HG02970 (cell line): ENCODE results near the gene THPO.

Experiments used
- ATAC-seq: cut with Tn5 transposase; IDR thresholded peaks from one replicate; pipeline ENCODE4 v1.9.1; 2021; ENCODE audit warnings: mild to moderate bottlenecking, moderate library complexity, moderate number of reproducible peaks; ENCODE audit not compliant: unreplicated experiment, low FRiP score

THPO gene

DNA sequence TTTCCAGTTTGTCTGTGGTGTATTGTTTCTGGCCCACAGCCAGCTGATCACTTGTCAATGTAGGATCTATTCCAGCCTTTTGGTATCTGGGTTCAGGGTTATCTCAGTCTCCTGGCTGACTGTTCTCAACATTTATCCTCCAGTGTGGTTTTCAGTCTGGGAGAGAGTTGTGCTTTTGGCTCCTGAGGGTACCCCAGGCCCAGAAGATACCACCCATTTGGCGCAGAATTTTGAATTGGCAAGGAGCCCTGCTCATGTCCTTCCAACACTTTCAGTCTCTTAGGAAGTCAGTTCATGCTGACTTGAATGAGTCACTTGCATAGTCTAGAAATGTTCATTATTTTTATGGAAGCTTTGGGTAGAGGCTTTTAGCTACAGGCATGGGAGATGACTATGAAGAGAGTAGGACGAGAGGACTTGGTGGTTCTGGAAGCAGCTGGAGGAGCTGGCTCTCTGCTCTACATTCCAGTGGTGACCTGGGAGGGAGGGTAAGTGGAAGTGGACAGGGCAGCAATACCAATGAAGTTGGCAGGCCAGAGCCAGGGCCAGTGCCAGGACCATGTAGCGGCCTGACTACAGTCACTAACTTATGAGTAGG lies 9.3 kb downstream of the THPO start:
- ATAC-seq = no peak

DNA sequence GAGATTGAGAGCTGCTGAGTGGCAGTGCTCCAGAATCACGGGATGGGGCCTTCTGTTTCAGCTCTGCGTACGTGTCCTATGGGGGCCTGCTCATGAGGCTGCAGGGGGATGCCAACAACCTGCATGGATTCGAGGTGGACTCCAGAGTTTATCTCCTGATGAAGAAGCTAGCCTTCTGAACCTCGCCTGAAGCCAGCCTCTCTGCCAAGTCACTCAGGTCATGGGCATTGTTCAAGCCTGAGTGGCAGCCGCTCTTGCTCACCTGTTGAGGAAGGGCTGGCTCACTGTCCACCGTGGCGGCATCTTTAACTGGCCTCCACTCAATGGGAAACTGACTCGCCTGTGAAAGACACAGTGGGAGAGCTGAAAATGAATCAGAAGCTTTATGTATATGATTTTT lies 9.9 kb downstream of the THPO start:
- ATAC-seq = no peak

DNA sequence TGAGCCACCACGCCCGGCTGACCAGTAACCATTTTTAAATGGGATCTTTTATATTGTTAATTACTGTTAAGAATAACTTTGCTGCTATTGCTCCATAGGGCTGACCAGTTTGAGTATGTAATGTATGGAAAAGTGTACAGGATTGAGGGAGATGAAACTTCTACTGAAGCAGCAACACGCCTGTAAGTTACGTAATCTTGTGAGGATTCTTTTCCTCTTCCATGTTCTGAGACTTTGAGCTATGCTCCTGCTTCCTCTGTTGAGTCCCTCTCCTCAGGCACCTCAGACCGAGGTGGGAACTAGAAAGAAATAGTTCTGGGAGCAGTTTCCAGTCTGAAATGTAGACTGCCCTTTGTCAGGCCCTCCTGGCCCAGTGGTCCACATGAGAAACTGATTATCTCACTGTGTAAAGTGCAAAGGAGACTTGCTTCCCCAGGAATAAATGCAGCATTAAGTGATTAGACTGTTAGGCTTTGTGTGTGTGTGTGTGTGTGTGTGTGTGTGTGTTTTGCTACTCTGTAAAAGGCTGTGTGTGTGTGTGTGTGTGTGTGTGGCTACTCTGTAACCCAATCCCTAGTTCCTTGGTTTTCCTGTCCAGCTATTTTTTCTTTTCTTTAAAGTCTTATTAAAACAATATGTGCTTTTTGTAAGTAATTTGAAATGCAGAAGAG lies 11.3 kb downstream of the THPO start:
- no peak for ATAC-seq

DNA sequence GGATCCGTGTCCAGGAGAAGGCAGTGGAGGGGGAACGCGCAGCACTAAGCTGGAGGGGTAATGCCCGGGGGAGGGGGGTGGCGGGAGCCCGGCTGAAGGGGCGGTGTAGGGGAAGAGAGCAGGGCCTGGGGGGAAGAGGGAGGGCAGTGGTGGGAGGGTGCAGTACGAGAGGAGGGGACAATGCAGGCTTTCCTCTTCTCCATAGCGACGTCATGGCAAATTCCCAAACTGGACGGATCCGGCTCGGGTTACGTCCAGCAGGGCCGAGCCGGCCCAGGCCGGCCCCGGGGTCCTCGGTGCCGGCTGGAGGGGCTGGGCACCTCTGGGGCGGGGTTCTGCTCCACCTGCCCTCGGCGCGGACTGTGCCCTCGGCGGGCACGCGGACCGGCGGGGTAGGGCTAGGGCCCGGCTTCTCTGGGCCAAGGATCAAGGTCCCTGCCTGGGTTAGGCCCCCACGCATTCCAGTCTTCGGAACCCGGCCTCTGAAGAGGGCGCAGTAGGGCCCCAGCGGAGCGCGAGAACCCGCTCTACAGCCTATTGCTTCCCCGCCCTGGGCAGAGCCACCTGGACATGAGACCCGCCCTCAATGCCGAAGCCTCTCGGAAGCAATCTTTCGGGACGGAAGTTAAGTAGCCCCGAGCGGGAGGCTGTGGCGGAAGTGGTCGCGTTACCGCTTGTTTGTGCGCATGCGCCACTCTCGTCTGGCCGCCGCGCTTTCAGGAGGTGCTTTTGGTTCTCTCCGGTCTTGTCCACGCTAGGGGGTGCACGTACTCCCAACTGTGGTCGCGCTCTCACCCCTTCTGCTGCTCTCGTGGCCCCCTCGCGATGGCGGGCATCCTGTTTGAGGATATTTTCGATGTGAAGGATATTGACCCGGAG lies 15.1 kb downstream of the THPO start:
- peak; percentile 82 for ATAC-seq

DNA sequence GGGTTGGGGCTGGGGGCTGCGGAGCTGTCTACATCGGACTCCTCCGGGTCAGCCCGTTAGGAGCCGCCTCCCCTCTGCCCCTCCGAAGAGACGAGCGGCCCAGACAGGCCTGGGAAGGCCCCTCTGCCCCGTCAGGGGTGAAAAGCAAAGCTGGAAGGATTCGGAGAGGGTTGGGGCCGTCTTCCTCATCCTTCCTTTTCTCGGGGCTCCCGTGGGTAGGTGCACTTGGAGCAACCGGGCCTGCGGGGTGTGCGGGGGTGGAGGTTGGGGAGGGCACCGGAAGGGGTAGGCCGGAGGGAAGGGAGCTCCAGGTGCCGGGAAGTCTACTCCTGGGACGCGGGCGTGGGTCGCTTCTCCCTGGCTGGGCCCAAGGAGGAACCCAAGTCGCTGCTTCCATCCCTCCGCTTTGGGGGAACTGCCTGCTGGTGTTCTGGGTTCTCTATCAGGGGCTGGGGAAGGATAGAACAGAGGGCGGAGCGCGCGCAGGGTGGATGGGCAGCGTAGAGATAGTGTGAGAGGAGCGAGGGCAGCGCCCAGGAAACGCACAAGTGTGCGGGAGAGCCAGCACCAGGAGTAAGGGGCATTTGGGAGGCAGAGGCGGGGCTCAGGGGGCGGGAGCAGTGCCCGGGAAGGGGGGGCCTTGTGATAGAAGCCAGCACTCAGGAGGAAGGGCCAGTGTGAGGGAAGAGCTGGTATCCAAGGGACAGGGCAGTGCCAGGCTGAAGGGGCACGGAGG lies 15.9 kb downstream of the THPO start:
- peak; percentile 7 for ATAC-seq

DNA sequence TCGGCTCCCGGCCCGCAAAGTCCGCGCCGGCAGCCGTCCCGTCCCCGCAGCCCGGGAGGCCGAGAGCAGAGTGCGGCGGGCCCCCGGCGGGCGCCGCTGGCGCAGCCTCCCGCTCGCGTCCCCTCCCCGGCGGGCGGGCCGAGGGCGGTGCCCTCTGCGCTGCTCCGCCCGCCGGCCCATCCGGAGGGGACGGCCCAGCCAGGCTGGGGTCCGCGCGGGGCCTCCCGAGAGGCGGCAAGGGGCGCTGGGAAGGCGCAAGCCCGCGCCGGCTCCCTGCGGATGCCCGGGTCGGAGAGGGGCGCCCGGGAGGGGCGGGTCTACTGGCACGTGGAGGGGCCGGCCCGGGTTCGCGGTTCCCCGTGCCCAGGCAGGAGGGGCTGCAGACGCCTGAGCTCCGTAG lies 16.5 kb downstream of the THPO start, which contains the start of the genes CLCN2 and POLR2H:
TSS of gene CLCN2 (minus strand) at position 74 of the 400 bp plus-strand sequence. CDS start 126 bp downstream, outside the sequence.
TSS of gene POLR2H (plus strand) at position 179 of the 400 bp plus-strand sequence. CDS start 1,783 bp downstream, outside the sequence.
- ATAC-seq = peak; percentile 41

DNA sequence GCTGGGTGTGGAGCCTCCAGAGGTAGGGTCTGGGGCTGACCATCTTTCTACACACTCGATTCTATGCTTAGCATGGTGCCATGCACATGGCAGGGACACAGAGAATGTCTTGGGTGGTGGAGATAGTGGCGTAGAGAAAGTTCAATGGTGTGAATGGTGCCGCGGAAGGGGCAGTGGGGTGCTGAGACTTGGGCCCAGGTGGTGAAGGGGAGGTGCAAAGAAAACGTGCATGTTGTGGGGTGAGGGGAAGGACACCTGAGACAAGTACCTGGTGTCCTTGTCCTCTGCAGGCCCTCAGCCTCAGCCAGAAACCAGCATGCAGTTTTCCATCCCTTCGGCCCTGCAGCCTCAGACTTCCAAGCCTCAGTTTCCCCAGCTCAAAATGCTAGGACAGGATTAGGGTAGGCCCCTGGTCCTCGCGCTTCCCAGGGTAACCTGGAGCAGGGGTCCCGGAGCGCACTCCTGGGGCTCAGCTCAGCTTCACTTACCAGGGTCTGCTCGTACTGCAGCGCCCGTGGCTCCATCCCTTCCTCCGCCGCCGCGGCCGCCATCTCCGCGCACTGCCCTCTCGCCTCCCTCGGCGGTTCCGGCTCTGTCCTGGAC lies 17.0 kb downstream of the THPO start:
- no peak for ATAC-seq

DNA sequence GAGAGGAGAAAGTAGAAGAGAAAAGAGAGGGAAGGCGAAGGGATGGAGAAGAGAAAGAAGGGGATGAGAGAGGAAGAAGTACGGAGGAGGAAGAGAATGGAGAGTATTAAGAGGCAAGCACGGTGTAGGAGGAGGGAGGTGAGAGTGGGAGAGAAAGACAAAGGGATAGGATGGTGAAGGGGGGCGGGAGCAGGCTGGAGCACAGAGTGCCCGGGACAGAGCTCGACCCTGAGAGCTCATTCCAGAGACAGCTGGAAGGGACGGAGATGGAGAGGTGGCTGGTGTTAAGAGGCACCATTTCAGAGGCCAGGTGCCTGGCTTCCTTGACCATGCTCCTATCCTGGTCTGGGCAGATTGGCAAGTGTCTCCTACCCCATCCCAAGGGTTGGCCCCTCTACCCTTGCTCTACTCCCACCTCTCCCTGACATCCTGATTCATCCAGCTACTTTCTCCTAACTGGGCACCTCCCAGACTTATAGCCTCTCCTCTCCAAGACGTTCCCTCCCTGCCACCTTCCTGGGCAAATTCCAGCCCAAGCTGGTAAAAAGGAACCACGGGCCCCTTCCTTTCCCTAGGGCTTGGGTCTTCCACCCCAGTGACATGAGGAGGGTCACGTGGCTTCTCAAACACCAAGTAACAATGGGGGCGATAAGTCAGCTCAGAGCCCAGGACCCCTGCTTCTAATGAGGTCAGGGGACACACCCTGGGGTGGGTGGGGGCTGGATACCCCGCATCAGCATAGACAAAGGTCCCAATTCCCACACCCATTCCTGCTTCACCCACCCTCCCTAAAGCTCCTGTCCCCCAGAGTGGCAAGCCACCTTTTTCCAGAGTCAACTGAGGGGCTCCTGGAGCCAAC lies 17.7 kb downstream of the THPO start:
- no peak for ATAC-seq

DNA sequence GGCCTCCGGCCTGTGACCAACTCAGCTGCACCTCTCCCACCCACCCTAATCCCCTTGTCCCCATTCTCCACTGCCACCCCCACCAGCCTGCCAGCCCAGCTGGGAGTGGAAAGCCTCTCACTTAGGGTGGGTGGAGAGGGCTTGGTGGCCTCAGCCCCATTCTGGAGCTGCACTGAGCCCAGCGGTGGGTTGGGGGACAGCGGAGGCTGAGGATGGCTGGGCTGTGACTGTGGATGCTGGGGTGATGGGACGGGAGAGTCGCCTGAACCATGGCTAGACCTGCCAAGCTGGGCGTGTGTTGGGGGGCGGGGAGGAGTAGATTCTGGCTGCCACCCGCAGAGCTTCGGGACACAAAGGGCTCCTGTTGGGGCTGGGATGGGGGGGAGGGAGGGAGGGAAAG lies 18.4 kb downstream of the THPO start:
- ATAC-seq = no peak

DNA sequence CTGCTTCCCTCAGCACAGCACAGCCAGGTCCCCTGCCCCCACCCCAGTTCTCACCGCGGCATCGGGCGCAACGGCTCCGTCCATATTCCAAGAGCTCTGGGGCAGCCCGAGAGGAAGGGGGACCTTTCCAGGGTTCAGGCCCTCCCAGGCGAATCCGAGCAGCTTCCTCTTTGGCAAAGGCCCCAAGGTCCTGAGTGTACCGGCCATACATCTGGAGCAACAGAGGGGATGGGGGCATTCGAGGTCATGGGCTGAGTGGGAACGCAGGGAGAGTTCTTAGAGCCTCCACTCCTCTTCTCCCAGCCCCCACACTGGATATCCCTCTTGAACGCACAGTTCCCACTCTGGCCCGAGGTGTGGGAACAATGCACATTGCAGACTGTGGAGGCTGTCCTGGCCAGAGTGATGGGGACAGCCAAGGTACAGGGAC lies 19.1 kb downstream of the THPO start:
- ATAC-seq = no peak

DNA sequence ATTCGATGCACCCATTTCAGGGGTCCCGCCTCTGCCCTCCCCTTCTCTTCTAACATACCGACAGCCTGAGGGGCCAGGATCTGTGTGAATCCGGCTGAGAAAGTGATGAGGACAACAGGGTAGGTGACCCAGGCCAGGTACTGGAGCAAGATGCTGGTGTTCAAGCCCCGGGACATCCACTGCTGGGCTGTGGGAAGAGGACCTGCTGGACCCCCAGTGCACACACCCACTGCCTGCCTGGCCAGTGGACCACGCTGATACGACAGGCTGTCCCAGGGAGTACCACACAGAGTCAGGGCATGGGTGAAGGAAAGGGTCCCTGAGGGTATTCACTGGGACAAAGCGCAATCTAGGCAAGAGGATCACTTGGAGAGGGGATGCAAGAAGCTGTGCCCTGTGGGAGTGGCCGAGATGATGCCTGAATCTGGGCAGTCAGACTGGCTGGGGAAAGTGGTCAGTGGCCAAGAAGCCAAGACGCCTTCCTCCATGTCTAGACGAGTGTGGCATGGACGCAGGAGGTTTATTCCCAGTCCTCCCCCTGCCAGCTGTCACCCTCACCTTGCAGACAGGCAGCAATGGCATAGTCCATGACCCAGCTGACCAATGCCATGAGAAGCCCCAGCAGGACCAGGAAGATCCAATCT lies 19.8 kb downstream of the THPO start:
- no peak for ATAC-seq

DNA sequence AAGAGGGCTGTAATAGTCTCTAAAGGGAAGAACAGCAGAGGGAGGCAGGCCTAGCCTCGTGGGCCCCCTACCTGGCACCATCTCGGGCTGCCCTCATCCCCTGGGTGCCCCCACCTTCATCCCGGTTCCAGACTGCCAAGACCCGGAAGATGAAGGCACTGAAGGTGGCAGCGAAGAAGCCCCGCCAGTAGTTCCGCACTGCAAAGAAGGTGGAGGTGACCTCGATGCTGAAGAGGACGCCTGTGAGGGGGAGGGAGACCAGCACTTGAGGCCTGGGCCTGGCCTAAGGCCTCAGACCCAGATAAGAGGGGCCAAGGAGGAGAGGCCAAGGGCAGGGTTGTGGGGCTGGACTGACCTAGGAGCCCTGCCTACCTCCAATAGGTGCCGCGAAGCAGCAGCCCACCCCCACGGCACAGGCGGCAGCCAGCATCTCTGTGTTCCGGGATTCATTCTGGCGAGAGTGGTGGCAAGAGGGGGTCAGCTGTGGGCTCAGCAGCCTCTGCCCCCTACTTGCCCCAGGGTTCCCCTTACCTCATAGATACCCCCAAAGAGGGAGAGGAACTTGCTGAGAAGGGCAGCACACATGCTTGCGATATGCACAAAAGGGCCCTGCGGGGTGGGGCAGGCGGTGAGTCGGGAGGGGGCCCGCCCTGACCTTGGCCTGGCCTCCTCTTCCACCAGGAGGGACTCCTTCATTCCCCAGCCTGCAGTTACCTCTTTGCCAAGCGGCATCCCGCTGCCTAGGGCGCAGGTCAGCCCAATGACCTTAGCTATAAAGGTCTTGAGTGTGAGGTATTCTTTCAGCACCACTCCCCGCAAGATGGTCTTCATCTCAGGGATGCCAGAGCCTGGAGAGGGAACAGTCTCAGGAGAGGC lies 20.5 kb downstream of the THPO start:
- ATAC-seq = no peak

DNA sequence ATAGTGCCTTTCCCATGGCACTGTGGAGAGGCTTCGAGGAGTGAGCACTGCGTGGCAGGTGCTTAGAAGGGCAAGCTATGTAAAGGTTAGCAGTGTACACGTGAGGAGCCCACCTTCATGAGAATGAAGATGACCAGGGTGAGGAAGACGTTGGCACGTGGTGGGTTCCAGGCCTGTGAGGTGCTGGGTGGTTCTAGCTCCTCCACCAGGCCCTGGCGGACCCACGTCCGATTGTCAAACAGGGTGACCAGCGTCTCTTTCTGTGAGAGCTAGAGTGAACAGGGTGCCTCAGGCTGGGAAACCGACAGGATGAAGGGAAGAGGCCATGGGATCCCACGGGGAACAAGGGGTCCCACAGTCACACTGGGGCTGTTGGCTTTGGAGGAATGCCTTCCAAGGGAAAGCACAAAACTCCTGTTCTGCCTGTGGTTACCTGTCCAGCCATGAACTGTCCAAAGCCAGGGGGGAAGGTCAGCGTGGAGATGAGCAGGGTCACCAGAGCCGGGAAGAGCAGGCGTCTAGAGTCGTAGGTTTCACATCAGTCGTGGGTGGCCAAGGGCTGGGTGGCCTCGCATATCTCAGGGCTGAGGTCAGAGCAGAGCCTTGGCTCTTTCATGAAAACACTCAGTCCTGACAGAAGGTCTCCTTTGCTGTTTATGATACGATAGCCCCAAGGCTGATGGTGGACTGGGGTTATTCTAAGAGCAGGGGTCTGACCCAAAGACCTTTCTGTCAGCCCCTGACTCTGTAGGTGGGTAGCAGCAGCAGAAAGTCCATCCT lies 22.6 kb downstream of the THPO start:
- ATAC-seq = no peak

DNA sequence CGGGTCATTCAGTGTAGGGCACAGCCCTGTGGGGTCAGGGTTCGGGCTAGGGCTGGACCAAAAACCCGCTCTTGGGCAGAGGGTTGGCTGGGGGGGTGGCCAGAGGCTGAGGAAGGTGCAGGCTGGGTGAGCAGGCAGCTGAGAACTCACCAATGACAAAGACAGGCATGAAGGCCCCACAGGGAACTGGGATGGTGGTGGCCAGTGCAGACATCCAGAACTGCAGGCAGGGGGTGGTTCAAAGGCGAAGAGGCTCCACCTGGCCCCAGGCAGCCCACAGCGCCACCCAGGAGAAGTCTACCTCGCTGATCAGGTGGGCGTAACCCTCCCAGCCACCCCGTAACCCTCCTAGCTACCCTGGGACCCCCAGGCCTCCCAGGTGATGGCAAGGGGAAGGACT lies 23.3 kb downstream of the THPO start:
- no peak for ATAC-seq

DNA sequence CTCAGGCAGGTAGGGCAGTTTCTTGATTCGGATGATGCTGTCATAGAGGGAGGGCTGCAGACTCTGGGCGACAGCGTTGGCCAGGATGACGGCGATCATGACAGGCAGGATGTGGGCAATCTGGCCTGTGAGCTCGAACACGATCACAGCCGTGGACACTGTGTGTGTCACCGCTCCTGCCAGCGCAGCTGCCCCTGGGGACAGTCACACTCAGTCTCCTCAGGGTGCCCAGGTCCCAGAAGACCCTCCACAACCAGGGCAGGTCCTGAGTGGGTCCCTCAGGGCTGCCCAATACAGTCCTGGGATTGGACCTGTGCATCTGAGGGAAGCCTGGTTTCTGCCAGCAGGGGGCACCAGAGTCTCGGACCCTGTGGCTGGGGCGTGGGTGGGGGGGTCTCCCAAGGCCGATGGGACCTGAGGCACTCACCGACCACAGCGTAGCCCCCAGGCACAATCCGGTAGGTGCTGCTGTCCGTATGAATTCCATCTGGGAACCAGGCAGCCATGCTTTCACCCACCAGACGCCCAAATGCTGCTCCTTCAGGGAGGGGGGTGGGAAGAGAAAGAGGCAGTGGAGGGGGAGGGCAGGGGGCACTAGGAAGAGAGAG lies 23.8 kb downstream of the THPO start:
- no peak for ATAC-seq

DNA sequence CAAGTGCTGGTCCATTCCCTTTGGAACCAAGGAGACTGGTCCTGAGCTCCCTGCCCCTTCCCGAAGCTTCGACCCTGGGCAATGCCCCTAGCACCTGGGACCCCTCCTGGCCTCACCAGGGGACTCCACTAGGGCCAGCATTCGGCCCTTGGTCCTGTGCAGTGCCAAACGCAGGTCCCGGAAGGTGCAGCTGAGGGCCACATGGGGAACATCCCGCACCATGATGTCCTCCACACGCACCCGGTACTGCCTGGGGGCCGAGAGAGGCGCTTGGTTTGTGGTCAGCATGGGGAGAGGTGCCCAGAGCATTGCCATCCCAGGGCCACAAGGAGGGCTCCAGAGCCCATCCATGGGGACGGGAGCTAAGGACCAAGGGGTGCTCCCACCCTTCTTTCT lies 24.5 kb downstream of the THPO start:
- no peak for ATAC-seq
